SK-N-SH treated with all-trans-retinoic acid at 6 μM for 48 hours (cell line): Measurements from ENCODE around the gene ACTL10.
"Not testable (repeated sequence)": the region's sequence is repeated elsewhere in the genome, so short reads cannot be mapped to it uniquely, and the experiment has no call there.

Source experiments
- ATAC-seq: fragments of 200-7000 bp; cut with Tn5 transposase; 3 replicates; pipeline ENCODE4 v1.9.1; 2020; ENCODE audit warnings: mild to moderate bottlenecking, moderate library complexity
- ARNTL ChIP-seq: fragments of 450-650 bp; formaldehyde crosslinking; IDR thresholded peaks from 2 replicates; pipeline ENCODE4 v1.5.0; 2020; ENCODE audit warnings: low read depth, mild to moderate bottlenecking, moderate library complexity, borderline replicate concordance
- BACH2 ChIP-seq: fragments of 250-450 bp; sonication (Bioruptor Pico); IDR thresholded peaks from 2 replicates; pipeline ENCODE4 v1.9.0; 2021; ENCODE audit warnings: mild to moderate bottlenecking, borderline replicate concordance
- CREB5 ChIP-seq: fragments of 250-450 bp; sonication (Bioruptor Pico); IDR thresholded peaks from 2 replicates; pipeline ENCODE4 v1.5.1; 2020; ENCODE audit warnings: low read depth, mild to moderate bottlenecking, moderate library complexity
- CSDC2 ChIP-seq: fragments of 250-450 bp; sonication (Bioruptor Pico); IDR thresholded peaks from 2 replicates; pipeline ENCODE4 v1.5.0; 2020; ENCODE audit warnings: mild to moderate bottlenecking, moderate library complexity
- CSRNP3 ChIP-seq: fragments of 250-450 bp; sonication (Bioruptor Pico); IDR thresholded peaks from 2 replicates; pipeline ENCODE4 v1.5.1; 2021; ENCODE audit warnings: mild to moderate bottlenecking, moderate library complexity
- ESRRG ChIP-seq: fragments of 250-450 bp; sonication (Bioruptor Pico); IDR thresholded peaks from 2 replicates; pipeline ENCODE4 v1.6.1; 2021; ENCODE audit warnings: mild to moderate bottlenecking
- GLIS3 ChIP-seq: fragments of 250-450 bp; sonication (Bioruptor Pico); IDR thresholded peaks from 2 replicates; pipeline ENCODE4 v1.5.0; 2020; ENCODE audit warnings: mild to moderate bottlenecking, moderate library complexity
- ISL1 ChIP-seq: fragments of 250-450 bp; sonication (Bioruptor Pico); IDR thresholded peaks from 2 replicates; pipeline ENCODE4 v2.1.2; 2022; ENCODE audit warnings: mild to moderate bottlenecking, moderate library complexity
- OSR1 ChIP-seq: fragments of 250-450 bp; sonication (Bioruptor Pico); IDR thresholded peaks from 2 replicates; pipeline ENCODE4 v1.8.0; 2022; ENCODE audit warnings: moderate library complexity, mild to moderate bottlenecking, inconsistent platforms
- PPARA ChIP-seq: fragments of 250-450 bp; sonication (Bioruptor Pico); IDR thresholded peaks from 2 replicates; pipeline ENCODE4 v1.5.0; 2020; ENCODE audit warnings: mild to moderate bottlenecking, borderline replicate concordance
- RARB ChIP-seq: fragments of 250-450 bp; sonication (Bioruptor Pico); IDR thresholded peaks from 2 replicates; pipeline ENCODE4 v1.8.0; 2021; ENCODE audit warnings: mild to moderate bottlenecking, moderate library complexity
- SNAI2 ChIP-seq: fragments of 250-450 bp; sonication (Bioruptor Pico); IDR thresholded peaks from 2 replicates; pipeline ENCODE4 v1.5.0; 2020; ENCODE audit warnings: mild to moderate bottlenecking, moderate library complexity
- ZC3H10 ChIP-seq: fragments of 250-450 bp; sonication (Bioruptor Pico); IDR thresholded peaks from 2 replicates; pipeline ENCODE4 v1.5.1; 2021; ENCODE audit warnings: mild to moderate bottlenecking, moderate library complexity
- ZFP30 ChIP-seq: fragments of 450-650 bp; formaldehyde crosslinking; IDR thresholded peaks from 2 replicates; pipeline ENCODE4 v1.5.0; 2022; ENCODE audit warnings: mild to moderate bottlenecking, moderate library complexity
- ZNF565 ChIP-seq: fragments of 450-650 bp; formaldehyde crosslinking; conservative IDR thresholded peaks from 2 replicates; pipeline ENCODE4 v1.5.0; 2020; ENCODE audit warnings: low read depth, mild to moderate bottlenecking, moderate library complexity
- ZNF70 ChIP-seq: fragments of 450-650 bp; formaldehyde crosslinking; IDR thresholded peaks from 2 replicates; pipeline ENCODE4 v1.5.0; 2020; ENCODE audit warnings: mild to moderate bottlenecking, moderate library complexity
- ZNF8 ChIP-seq: fragments of 450-650 bp; formaldehyde crosslinking; IDR thresholded peaks from 2 replicates; pipeline ENCODE4 v1.5.0; 2020; ENCODE audit warnings: mild to moderate bottlenecking, moderate library complexity
- TF ChIP-seq, protein P1 (sequence below): fragments of 250-450 bp; sonication (Bioruptor Pico); IDR thresholded peaks from 2 replicates; pipeline ENCODE4 v1.8.0; 2021; ENCODE audit warnings: low read depth, mild to moderate bottlenecking, moderate library complexity, borderline replicate concordance
- TF ChIP-seq, protein P2 (sequence below): fragments of 250-450 bp; sonication (Bioruptor Pico); IDR thresholded peaks from 2 replicates; pipeline ENCODE4 v1.8.0; 2020; ENCODE audit warnings: mild to moderate bottlenecking, moderate library complexity, borderline replicate concordance

ACTL10 gene

DNA sequence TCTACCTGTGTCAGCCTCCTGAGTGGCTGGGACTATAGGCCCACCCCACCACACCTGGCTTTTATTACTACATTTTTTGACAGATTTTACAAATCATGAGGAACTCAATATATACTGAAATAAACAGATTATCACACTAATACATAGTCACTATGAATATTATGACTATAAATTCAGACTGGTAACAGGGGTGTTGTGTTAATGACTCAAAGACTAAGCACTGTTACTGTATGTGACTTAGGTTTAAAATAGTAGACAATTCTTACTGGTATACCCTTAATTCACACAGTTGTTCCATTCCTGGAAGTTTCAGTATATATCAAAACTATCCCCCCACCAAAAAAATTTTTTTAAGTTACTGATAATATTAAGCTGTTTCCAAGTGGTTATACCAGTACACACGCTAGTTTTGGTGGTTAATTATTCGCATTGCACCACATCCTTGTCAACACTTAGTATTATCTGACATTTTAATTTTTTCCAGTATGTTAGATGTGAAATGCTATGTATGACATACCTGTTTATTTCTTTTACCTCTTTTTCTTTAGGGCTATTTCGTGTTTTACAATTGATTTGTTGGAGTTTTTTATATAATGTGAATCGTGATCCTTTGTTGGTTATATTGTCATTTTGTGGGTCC, 39.0 kb upstream of the ACTL10 start:
- TF ChIP-seq ISL1 (no peak), ZNF70 (CRISPR knock-in tag) (no peak), PPARA (CRISPR knock-in tag) (no peak), ZNF8 (CRISPR knock-in tag) (no peak), ARNTL (CRISPR knock-in tag) (no peak), ESRRG (CRISPR knock-in tag) (no peak), BACH2 (CRISPR knock-in tag) (no peak), GLIS3 (CRISPR knock-in tag) (no peak)
- TF ChIP-seq, protein P1, sequence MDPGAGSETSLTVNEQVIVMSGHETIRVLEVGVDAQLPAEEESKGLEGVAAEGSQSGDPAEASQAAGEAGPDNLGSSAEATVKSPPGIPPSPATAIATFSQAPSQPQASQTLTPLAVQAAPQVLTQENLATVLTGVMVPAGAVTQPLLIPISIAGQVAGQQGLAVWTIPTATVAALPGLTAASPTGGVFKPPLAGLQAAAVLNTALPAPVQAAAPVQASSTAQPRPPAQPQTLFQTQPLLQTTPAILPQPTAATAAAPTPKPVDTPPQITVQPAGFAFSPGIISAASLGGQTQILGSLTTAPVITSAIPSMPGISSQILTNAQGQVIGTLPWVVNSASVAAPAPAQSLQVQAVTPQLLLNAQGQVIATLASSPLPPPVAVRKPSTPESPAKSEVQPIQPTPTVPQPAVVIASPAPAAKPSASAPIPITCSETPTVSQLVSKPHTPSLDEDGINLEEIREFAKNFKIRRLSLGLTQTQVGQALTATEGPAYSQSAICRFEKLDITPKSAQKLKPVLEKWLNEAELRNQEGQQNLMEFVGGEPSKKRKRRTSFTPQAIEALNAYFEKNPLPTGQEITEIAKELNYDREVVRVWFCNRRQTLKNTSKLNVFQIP (CRISPR knock-in tag) = no peak

GRCh38 chr20:33629533-33629932, 37.2 kb upstream of the ACTL10 start:
- TF ChIP-seq CREB5 (CRISPR knock-in tag) = no peak
- TF ChIP-seq, all 23 proteins: peak for 0
- no peak for ATAC-seq

More for the DNA sequence above, 39.0 kb upstream of the ACTL10 start:
- ATAC-seq = no peak

- no peak for TF ChIP-seq CSDC2 (CRISPR knock-in tag)
- no peak for TF ChIP-seq ZFP30 (CRISPR knock-in tag)
- no peak for TF ChIP-seq SNAI2 (CRISPR knock-in tag)
- no peak for TF ChIP-seq PPARA (CRISPR knock-in tag)
- no peak for TF ChIP-seq CSRNP3 (CRISPR knock-in tag)
- no peak for TF ChIP-seq CREB5 (CRISPR knock-in tag)
- TF ChIP-seq RARB (CRISPR knock-in tag) = no peak
- no peak for TF ChIP-seq ZNF565 (CRISPR knock-in tag)
- TF ChIP-seq ESRRG (CRISPR knock-in tag) = no peak
- no peak for TF ChIP-seq ZC3H10 (CRISPR knock-in tag)
- TF ChIP-seq ISL1 = no peak
- no peak for ATAC-seq
These were observed 36.8 kb upstream of the ACTL10 start for GRCh38 chr20:33629979-33630378.

DNA sequence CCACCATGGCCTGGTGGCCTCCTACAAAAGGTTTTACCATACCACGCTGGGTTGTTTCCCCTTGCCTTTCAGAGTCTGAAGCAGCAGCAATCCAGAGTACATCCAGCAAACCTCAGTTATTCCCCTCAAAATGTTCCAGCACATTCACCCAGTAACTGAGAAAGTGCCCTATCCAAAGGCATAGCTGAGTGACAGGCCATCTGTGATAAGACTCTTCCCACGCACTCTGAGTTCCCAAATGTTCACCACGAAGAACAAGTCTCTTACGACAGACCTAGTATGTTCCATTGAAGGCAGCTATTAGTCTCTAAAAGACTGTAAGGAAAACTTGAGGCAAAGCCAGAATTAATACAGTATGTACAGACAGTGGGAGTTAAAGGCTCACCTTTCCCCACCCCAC, 36.2 kb upstream of the ACTL10 start:
- TF ChIP-seq CREB5 (CRISPR knock-in tag) (no peak), OSR1 (CRISPR knock-in tag) (no peak), ZC3H10 (CRISPR knock-in tag) (no peak), BACH2 (CRISPR knock-in tag) (no peak)
- TF ChIP-seq, protein P2, sequence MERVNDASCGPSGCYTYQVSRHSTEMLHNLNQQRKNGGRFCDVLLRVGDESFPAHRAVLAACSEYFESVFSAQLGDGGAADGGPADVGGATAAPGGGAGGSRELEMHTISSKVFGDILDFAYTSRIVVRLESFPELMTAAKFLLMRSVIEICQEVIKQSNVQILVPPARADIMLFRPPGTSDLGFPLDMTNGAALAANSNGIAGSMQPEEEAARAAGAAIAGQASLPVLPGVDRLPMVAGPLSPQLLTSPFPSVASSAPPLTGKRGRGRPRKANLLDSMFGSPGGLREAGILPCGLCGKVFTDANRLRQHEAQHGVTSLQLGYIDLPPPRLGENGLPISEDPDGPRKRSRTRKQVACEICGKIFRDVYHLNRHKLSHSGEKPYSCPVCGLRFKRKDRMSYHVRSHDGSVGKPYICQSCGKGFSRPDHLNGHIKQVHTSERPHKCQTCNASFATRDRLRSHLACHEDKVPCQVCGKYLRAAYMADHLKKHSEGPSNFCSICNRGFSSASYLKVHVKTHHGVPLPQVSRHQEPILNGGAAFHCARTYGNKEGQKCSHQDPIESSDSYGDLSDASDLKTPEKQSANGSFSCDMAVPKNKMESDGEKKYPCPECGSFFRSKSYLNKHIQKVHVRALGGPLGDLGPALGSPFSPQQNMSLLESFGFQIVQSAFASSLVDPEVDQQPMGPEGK (CRISPR knock-in tag) = no peak
- no peak for ATAC-seq

DNA sequence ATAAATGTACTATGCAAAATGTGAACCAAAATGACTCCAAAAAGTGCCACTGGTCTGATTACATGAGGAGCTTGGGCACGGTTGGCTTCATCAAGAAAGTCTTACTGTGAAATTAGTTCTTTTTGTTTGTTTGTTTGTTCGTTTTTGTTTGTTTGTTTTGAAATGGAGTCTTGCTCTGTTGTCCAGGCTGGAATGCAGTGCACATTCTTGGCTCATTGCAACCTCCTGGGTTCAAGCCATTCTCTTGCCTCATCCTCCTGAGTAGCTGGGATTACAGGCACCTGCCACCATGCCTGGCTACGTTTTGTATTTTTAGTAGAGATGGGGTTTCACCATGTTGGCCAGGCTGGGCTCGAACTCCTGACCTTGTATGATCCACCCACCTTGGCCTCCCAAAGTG, 34.8 kb upstream of the ACTL10 start:
- not testable (repeated sequence) for ATAC-seq
